HG03432 (cell line): Measurements from ENCODE around the gene RAI1.
"Not testable (repeated sequence)": the region's sequence is repeated elsewhere in the genome, so short reads cannot be mapped to it uniquely, and the experiment has no call there.

ENCODE experiments used
- ATAC-seq: cut with Tn5 transposase; IDR thresholded peaks from one replicate; pipeline ENCODE4 v1.9.1; 2021; ENCODE audit warnings: mild to moderate bottlenecking, moderate library complexity; ENCODE audit not compliant: unreplicated experiment

The RAI1 gene

GRCh38 chr17:17680477-17681186 is 626 bp upstream of the RAI1 start:
- ATAC-seq = no peak

- peak; percentile 27 for ATAC-seq
Measured at GRCh38 chr17:17681744-17682292, 560 bp downstream of the RAI1 start.

- peak; percentile 50 for ATAC-seq
Measured at GRCh38 chr17:17682293-17682736, 1.1 kb downstream of the RAI1 start.

GRCh38 chr17:17682737-17683680 is 1.8 kb downstream of the RAI1 start:
- ATAC-seq = peak; percentile 30

GRCh38 chr17:17683710-17684365 is 2.6 kb downstream of the RAI1 start:
- ATAC-seq = no peak

- no peak for ATAC-seq
Measured at GRCh38 chr17:17684906-17685774, 3.9 kb downstream of the RAI1 start.

GRCh38 chr17:17685775-17686291 is 4.6 kb downstream of the RAI1 start:
- no peak for ATAC-seq

GRCh38 chr17:17689312-17689711 is 8.1 kb downstream of the RAI1 start:
- no peak for ATAC-seq

- ATAC-seq = not testable (repeated sequence)
Measured at GRCh38 chr17:17690233-17690632, 9.0 kb downstream of the RAI1 start.

GRCh38 chr17:17691468-17692263 is 10.4 kb downstream of the RAI1 start:
- ATAC-seq = no peak

- no peak for ATAC-seq
Measured at GRCh38 chr17:17692353-17693252, 11.3 kb downstream of the RAI1 start.

GRCh38 chr17:17693253-17694168 is 12.3 kb downstream of the RAI1 start:
- ATAC-seq = no peak

- ATAC-seq = peak; percentile 65
Measured at GRCh38 chr17:17694169-17695081, 13.2 kb downstream of the RAI1 start.

- ATAC-seq = no peak
Measured at GRCh38 chr17:17696085-17696484, 14.8 kb downstream of the RAI1 start.

GRCh38 chr17:17696882-17697633 is 15.8 kb downstream of the RAI1 start:
- ATAC-seq = no peak
